ENCODE measurements around the gene SELENOM. TPM values are rescaled to one million over a fixed set of nuclear protein-coding genes. Genes with fewer than 3 reads are reported as not detected.
"Not testable (repeated sequence)": the region's sequence is repeated elsewhere in the genome, so short reads cannot be mapped to it uniquely, and the experiment has no call there.

SELENOM gene
- total RNA-seq, 1 donor from 2014 or later = 40.9 TPM

GRCh38 chr22:31068970-31069369 lies 38.4 kb downstream of the SELENOM start:
- Mint-ChIP-seq H3K27me3 (ENCODE audit: unreplicated experiment) (no peaks in the 10 kb centered on the region), H3K4me1 (ENCODE audit: low read depth, unreplicated experiment) (peaks cover 4% of the 10 kb centered on the region), H3K9me3 (ENCODE audit: unreplicated experiment) (peaks cover 2% of the 10 kb centered on the region), H3K36me3 (ENCODE audit: unreplicated experiment) (no peaks in the 10 kb centered on the region), H3K4me3 (ENCODE audit: unreplicated experiment) (peak overlapping the region; percentile 61), H3K27ac (ENCODE audit: unreplicated experiment) (no peak overlapping the region)
- no peak for DNase-seq
- TF ChIP-seq CTCF (IDR thresholded peaks at IDR 0.05; ENCODE audit: partially characterized antibody, unreplicated experiment) = no peak

GRCh38 chr22:31064369-31064768 lies 43.0 kb downstream of the SELENOM start:
- TF ChIP-seq CTCF (IDR thresholded peaks at IDR 0.05; ENCODE audit: partially characterized antibody, unreplicated experiment) = no peak
- Mint-ChIP-seq H3K27me3 (ENCODE audit: unreplicated experiment) (no peaks in the 10 kb centered on the region), H3K4me1 (ENCODE audit: low read depth, unreplicated experiment) (peaks cover 4% of the 10 kb centered on the region), H3K27ac (ENCODE audit: unreplicated experiment) (no peak overlapping the region), H3K36me3 (ENCODE audit: unreplicated experiment) (peaks cover 4% of the 10 kb centered on the region), H3K4me3 (ENCODE audit: unreplicated experiment) (no peak overlapping the region), H3K9me3 (ENCODE audit: unreplicated experiment) (peaks cover 4% of the 10 kb centered on the region)
- no peak for DNase-seq

- TF ChIP-seq CTCF (IDR thresholded peaks at IDR 0.05; ENCODE audit: partially characterized antibody, unreplicated experiment) = no peak
- no peak overlapping the region for H3K4me3 Mint-ChIP-seq (ENCODE audit: unreplicated experiment)
- peaks cover 1% of the 10 kb centered on the region for H3K27me3 Mint-ChIP-seq (ENCODE audit: unreplicated experiment)
- no peak overlapping the region for H3K27ac Mint-ChIP-seq (ENCODE audit: unreplicated experiment)
- DNase-seq = no peak
- H3K36me3 Mint-ChIP-seq (ENCODE audit: unreplicated experiment) = peaks cover 4% of the 10 kb centered on the region
- peaks cover 4% of the 10 kb centered on the region for H3K9me3 Mint-ChIP-seq (ENCODE audit: unreplicated experiment)
- no peaks in the 10 kb centered on the region for H3K4me1 Mint-ChIP-seq (ENCODE audit: low read depth, unreplicated experiment)
Observed at GRCh38 chr22:31062566-31063230, 44.7 kb downstream of the SELENOM start.

- not testable (repeated sequence) for H3K4me1 Mint-ChIP-seq (ENCODE audit: low read depth, unreplicated experiment); H3K27ac Mint-ChIP-seq (ENCODE audit: unreplicated experiment)
Observed at GRCh38 chr22:31059663-31060062, 47.7 kb downstream of the SELENOM start.

GRCh38 chr22:31056986-31057599 lies 50.3 kb downstream of the SELENOM start:
- TF ChIP-seq CTCF (IDR thresholded peaks at IDR 0.05; ENCODE audit: partially characterized antibody, unreplicated experiment) = no peak
- no peak for DNase-seq
- Mint-ChIP-seq H3K9me3 (ENCODE audit: unreplicated experiment) (peaks cover 3% of the 10 kb centered on the region), H3K27ac (ENCODE audit: unreplicated experiment) (no peak overlapping the region), H3K4me3 (ENCODE audit: unreplicated experiment) (no peak overlapping the region), H3K27me3 (ENCODE audit: unreplicated experiment) (peaks cover 1% of the 10 kb centered on the region), H3K36me3 (ENCODE audit: unreplicated experiment) (no peaks in the 10 kb centered on the region), H3K4me1 (ENCODE audit: low read depth, unreplicated experiment) (no peaks in the 10 kb centered on the region)

More at GRCh38 chr22:31059663-31060062, 47.7 kb downstream of the SELENOM start:
- not testable (repeated sequence) for H3K9me3 Mint-ChIP-seq (ENCODE audit: unreplicated experiment); H3K27me3 Mint-ChIP-seq (ENCODE audit: unreplicated experiment); H3K36me3 Mint-ChIP-seq (ENCODE audit: unreplicated experiment); H3K4me3 Mint-ChIP-seq (ENCODE audit: unreplicated experiment); DNase-seq

All from glutamatergic neuron (in vitro differentiated cells).